GM12878 (cell line): ENCODE results near the gene ENPP6. TPM values are rescaled to one million over a fixed set of nuclear protein-coding genes. Genes with fewer than 3 reads are reported as not detected.
A peak's percentile ranks its signal among the peaks of the same experiment; 100 is the strongest.

Experiments
- BACH1 ChIP-seq: fragments of 450-650 bp; IDR thresholded peaks from 2 replicates; pipeline ENCODE4 v1.6.1; 2017; ENCODE audit warnings: mild to moderate bottlenecking, borderline replicate concordance
- BHLHE40 ChIP-seq, 2 experiments: fragments of 450-650 bp in 1 of 2; IDR thresholded peaks; 2 replicates each; pipeline ENCODE4 v1.6.1; 2011 to 2017; ENCODE audit warnings: low read depth in 2 of 2, borderline replicate concordance in 1 of 2, improper control_type of control experiment in 1 of 2, low read length in 1 of 2, mild to moderate bottlenecking in 1 of 2
- CEBPB ChIP-seq, 2 experiments: fragments of 150-350 bp in 1 of 2; IDR thresholded peaks; 2 replicates each; pipeline ENCODE4 v1.6.1; 2012 to 2014; ENCODE audit warnings: low read depth in 2 of 2, low read length in 2 of 2, borderline replicate concordance in 1 of 2, inconsistent platforms in 1 of 2
- EED ChIP-seq: sonication (generic); IDR thresholded peaks from 2 replicates; pipeline ENCODE4 v1.6.1; 2016; ENCODE audit warnings: antibody characterized with exemption, low read depth
- EZH2 ChIP-seq: IDR thresholded peaks from 2 replicates; pipeline ENCODE4 v1.6.1; 2012; ENCODE audit warnings: low read depth, mild to moderate bottlenecking, control low read depth, inconsistent platforms, low read length, borderline replicate concordance; ENCODE audit not compliant: control insufficient read depth
- HDGF ChIP-seq: fragments of 450-650 bp; IDR thresholded peaks from 2 replicates; pipeline ENCODE4 v1.6.1; 2016; ENCODE audit warnings: antibody characterized with exemption
- IKZF2 ChIP-seq, 2 experiments: fragments of 450-650 bp; IDR thresholded peaks; 2 replicates each; pipeline ENCODE4 v1.6.1; 2017; ENCODE audit warnings: mild to moderate bottlenecking in 2 of 2, moderate library complexity in 2 of 2
- KAT2A ChIP-seq: conservative IDR thresholded peaks from 2 replicates; pipeline ENCODE4 v1.6.1; 2011; ENCODE audit warnings: low read depth, low read length; ENCODE audit not compliant: control insufficient read depth
- MTA2 ChIP-seq: fragments of 450-650 bp; IDR thresholded peaks from 2 replicates; pipeline ENCODE4 v1.6.1; 2016; ENCODE audit warnings: low read depth, mild to moderate bottlenecking, moderate library complexity
- MXI1 ChIP-seq: fragments of 150-350 bp; IDR thresholded peaks from 2 replicates; pipeline ENCODE4 v1.6.1; 2011; ENCODE audit warnings: low read depth, mild to moderate bottlenecking, inconsistent platforms, low read length, improper control_type of control experiment
- NBN ChIP-seq: fragments of 450-650 bp; IDR thresholded peaks from 2 replicates; pipeline ENCODE4 v1.6.1; 2016
- RAD21 ChIP-seq: IDR thresholded peaks from 2 replicates; pipeline ENCODE4 v1.6.1; 2011; ENCODE audit warnings: mild to moderate bottlenecking, low read depth, low read length, moderate library complexity; ENCODE audit not compliant: insufficient read depth
- SPI1 ChIP-seq: IDR thresholded peaks from 2 replicates; pipeline ENCODE4 v1.6.1; 2011; ENCODE audit warnings: low read depth, mild to moderate bottlenecking, low read length, moderate library complexity, borderline replicate concordance; ENCODE audit not compliant: insufficient read depth
- WRNIP1 ChIP-seq: IDR thresholded peaks from 2 replicates; pipeline ENCODE4 v1.6.1; 2011; ENCODE audit warnings: low read depth, low read length, improper control_type of control experiment, borderline replicate concordance
- ZNF24 ChIP-seq: fragments of 450-650 bp; IDR thresholded peaks from 2 replicates; pipeline ENCODE4 v1.6.1; 2017; ENCODE audit warnings: antibody characterized with exemption, mild to moderate bottlenecking
- ZNF384 ChIP-seq: IDR thresholded peaks from 2 replicates; pipeline ENCODE4 v1.6.1; 2012; ENCODE audit warnings: low read depth, mild to moderate bottlenecking, low read length, improper control_type of control experiment, borderline replicate concordance
- ZZZ3 ChIP-seq: IDR thresholded peaks from 2 replicates; pipeline ENCODE4 v1.6.1; 2011; ENCODE audit warnings: low read depth; ENCODE audit not compliant: control insufficient read depth, insufficient read length
- polyA plus RNA-seq, 11 experiments: library from polyadenylated mRNA; depleted of rRNA in 4 of 11; unstranded in 6 of 11; stranded (reverse) in 5 of 11; fragments of >200 nt; fragmentation: Nextera tagmentation in 4 of 11; fragmentation: Illumina TruSeq in 1 of 11; extraction: Ambion mirVana in 4 of 11; extraction: Trizol in 1 of 11; gene quantifications; 1 replicate in 1 of 11; 2 replicates in 10 of 11; pipeline versions ENCODE4 v1.2.1 to v1.2.3, GENCODE V29; 2011 to 2016; ENCODE audit warnings: inconsistent platforms in 2 of 11, missing spikeins in 2 of 11, low read depth in 1 of 11
- total RNA-seq, 4 experiments: library from RNA; depleted of rRNA in 3 of 4; stranded (reverse); fragments of >200 nt in 3 of 4; fragmentation: Illumina TruSeq in 1 of 4; extraction: Trizol in 1 of 4; gene quantifications; 2 replicates each; pipeline versions ENCODE4 v1.2.1 to v1.2.3, GENCODE V29; 2013 to 2021
- TF ChIP-seq, protein P1 (sequence below): fragments of 450-650 bp; formaldehyde crosslinking; IDR thresholded peaks from 2 replicates; pipeline ENCODE4 v1.4.0; 2020; ENCODE audit warnings: mild to moderate bottlenecking, moderate library complexity
- TF ChIP-seq, protein P2 (sequence below), 3 experiments: IDR thresholded peaks in 2 of 3; conservative IDR thresholded peaks in 1 of 3; 2 replicates each; pipeline ENCODE4 v1.5.1; 2011; ENCODE audit warnings: low read depth in 3 of 3, low read length in 3 of 3, mild to moderate bottlenecking in 3 of 3, control low read depth in 2 of 3, moderate library complexity in 2 of 3, inconsistent platforms in 1 of 3, mixed read lengths in 1 of 3; ENCODE audit not compliant: control insufficient read depth in 2 of 3, insufficient read depth in 1 of 3; ENCODE audit errors: extremely low read depth in 1 of 3
- TF ChIP-seq, protein P3 (sequence below): fragments of 450-650 bp; IDR thresholded peaks from 2 replicates; pipeline ENCODE4 v1.6.1; 2016; ENCODE audit warnings: mild to moderate bottlenecking

The ENPP6 gene
- total and polyA plus RNA-seq, 10 of the 15 experiments (the other 5 are each of a cell fraction or from before 2014, with no cell fraction given): 0.04 to 1.0 (median 0.44) TPM; not detected in 1

DNA sequence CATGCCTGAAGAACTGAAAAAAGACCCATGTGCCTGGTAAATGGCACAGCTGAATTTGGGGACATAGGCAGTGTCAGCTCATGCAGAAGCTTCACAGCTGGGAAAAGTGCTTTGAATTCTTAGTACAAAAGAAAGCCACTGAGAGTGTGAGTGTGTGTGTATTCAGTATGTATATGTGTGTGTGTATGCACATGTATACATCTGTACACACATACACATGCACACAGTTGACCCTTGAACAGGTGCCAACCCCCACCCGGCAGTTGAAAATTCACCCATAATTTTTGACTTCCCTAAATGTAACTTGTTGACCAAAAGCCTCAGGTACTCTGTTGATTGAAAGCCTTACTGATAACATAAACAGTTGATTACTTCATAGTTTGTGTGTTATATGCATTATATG is 49.5 kb upstream of the ENPP6 start (continued):
- TF ChIP-seq, protein P1, sequence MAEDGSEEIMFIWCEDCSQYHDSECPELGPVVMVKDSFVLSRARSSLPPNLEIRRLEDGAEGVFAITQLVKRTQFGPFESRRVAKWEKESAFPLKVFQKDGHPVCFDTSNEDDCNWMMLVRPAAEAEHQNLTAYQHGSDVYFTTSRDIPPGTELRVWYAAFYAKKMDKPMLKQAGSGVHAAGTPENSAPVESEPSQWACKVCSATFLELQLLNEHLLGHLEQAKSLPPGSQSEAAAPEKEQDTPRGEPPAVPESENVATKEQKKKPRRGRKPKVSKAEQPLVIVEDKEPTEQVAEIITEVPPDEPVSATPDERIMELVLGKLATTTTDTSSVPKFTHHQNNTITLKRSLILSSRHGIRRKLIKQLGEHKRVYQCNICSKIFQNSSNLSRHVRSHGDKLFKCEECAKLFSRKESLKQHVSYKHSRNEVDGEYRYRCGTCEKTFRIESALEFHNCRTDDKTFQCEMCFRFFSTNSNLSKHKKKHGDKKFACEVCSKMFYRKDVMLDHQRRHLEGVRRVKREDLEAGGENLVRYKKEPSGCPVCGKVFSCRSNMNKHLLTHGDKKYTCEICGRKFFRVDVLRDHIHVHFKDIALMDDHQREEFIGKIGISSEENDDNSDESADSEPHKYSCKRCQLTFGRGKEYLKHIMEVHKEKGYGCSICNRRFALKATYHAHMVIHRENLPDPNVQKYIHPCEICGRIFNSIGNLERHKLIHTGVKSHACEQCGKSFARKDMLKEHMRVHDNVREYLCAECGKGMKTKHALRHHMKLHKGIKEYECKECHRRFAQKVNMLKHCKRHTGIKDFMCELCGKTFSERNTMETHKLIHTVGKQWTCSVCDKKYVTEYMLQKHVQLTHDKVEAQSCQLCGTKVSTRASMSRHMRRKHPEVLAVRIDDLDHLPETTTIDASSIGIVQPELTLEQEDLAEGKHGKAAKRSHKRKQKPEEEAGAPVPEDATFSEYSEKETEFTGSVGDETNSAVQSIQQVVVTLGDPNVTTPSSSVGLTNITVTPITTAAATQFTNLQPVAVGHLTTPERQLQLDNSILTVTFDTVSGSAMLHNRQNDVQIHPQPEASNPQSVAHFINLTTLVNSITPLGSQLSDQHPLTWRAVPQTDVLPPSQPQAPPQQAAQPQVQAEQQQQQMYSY: no peak
- no peak for TF ChIP-seq ZZZ3
- TF ChIP-seq ZNF24: no peak
- no peak for TF ChIP-seq KAT2A
- TF ChIP-seq CEBPB (IDR thresholded peaks at IDR 0.05; ENCODE audit: borderline replicate concordance in 1 of 2, low read depth in 2 of 2, low read length in 2 of 2): no peak
- peak; percentile 25 to 46; a peak in 3 of 4 replicates for TF ChIP-seq BHLHE40 (IDR thresholded peaks at IDR 0.05; ENCODE audit: borderline replicate concordance in 1 of 2, low read depth in 2 of 2, low read length in 1 of 2)
- no peak for TF ChIP-seq ZNF384
- TF ChIP-seq HDGF: no peak
- no peak for TF ChIP-seq RAD21
- no peak for TF ChIP-seq WRNIP1
- peak; percentile 66; the same call in 1 of the 2 replicates for TF ChIP-seq SPI1
- TF ChIP-seq MXI1: no peak; the same call in 1 of the 2 replicates
- TF ChIP-seq EZH2: no peak
- no peak for TF ChIP-seq BACH1
- no peak for TF ChIP-seq EED
- no peak for TF ChIP-seq NBN
- TF ChIP-seq, protein P2, sequence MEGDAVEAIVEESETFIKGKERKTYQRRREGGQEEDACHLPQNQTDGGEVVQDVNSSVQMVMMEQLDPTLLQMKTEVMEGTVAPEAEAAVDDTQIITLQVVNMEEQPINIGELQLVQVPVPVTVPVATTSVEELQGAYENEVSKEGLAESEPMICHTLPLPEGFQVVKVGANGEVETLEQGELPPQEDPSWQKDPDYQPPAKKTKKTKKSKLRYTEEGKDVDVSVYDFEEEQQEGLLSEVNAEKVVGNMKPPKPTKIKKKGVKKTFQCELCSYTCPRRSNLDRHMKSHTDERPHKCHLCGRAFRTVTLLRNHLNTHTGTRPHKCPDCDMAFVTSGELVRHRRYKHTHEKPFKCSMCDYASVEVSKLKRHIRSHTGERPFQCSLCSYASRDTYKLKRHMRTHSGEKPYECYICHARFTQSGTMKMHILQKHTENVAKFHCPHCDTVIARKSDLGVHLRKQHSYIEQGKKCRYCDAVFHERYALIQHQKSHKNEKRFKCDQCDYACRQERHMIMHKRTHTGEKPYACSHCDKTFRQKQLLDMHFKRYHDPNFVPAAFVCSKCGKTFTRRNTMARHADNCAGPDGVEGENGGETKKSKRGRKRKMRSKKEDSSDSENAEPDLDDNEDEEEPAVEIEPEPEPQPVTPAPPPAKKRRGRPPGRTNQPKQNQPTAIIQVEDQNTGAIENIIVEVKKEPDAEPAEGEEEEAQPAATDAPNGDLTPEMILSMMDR (IDR thresholded peaks at IDR 0.05 in 2 of 3, conservative IDR thresholded peaks at IDR 0.05 in 1 of 3; ENCODE audit: control insufficient read depth in 2 of 3, extremely low read depth in 1 of 3, insufficient read depth in 1 of 3, low read depth in 3 of 3, low read length in 3 of 3): no peak
- TF ChIP-seq IKZF2 (IDR thresholded peaks at IDR 0.05): peak in 1 of 2 experiments; percentile 10; a peak in 2 of 4 replicates
- TF ChIP-seq, protein P3, sequence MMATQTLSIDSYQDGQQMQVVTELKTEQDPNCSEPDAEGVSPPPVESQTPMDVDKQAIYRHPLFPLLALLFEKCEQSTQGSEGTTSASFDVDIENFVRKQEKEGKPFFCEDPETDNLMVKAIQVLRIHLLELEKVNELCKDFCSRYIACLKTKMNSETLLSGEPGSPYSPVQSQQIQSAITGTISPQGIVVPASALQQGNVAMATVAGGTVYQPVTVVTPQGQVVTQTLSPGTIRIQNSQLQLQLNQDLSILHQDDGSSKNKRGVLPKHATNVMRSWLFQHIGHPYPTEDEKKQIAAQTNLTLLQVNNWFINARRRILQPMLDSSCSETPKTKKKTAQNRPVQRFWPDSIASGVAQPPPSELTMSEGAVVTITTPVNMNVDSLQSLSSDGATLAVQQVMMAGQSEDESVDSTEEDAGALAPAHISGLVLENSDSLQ: peak; percentile 35; the same call in 1 of the 2 replicates
- no peak for TF ChIP-seq MTA2
